ENCODE results near the gene TRERF1. TPM values are rescaled to one million over a fixed set of nuclear protein-coding genes. Genes with fewer than 3 reads are reported as not detected.

TRERF1 gene
- total RNA-seq, 6 experiments from 2014 or later, result 0.29 to 1.2 (median 0.60) TPM

DNA sequence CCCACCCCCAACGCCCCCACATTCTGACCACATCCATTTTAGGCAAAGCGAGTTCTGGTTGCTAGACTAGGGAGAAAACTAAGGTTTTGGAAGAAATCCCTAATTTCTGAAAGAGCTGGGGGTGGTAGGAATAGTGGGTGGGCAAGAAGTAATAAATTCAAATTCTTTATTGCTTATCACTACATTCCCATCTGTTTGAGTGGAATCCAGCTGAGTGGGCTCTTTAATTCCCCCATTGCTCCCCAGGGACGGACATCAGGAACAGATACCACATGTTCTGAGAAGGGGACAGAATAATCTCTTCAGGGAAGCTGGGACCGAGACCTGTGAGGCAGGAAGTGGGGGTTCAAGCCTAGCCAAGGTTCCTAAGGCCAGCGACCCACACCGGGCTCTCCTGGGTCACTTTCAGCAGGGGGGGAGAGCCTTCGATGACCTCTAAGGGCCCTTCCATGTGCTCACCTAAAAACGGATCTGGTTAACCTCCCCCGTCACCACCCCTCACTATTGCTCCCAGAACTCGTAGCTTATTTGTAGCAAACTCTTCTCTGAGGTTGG is 191.8 kb downstream of the TRERF1 start:
- DNase-seq (no peak), ATAC-seq (no peak)
- H3K9me3 ChIP-seq, result no peaks in the 10 kb centered on the region
- H3K27me3 ChIP-seq, result no peaks in the 10 kb centered on the region
- H3K27ac ChIP-seq, result no peak overlapping the region
- H3K36me3 ChIP-seq, result no peaks in the 10 kb centered on the region
- intact Hi-C loops (cut with DNase I), result no loop called here
- H3K4me1 ChIP-seq, result peaks cover 0 to 1% (median 0%) of the 10 kb centered on the region in 4 donors
- WGBS (ENCODE audit: insufficient coverage, low coverage, low lambda C conversion rate, missing lambda C conversion rate), result 72% methylated on average over 9 of the region's 10 CpGs
- TF ChIP-seq, protein P1, sequence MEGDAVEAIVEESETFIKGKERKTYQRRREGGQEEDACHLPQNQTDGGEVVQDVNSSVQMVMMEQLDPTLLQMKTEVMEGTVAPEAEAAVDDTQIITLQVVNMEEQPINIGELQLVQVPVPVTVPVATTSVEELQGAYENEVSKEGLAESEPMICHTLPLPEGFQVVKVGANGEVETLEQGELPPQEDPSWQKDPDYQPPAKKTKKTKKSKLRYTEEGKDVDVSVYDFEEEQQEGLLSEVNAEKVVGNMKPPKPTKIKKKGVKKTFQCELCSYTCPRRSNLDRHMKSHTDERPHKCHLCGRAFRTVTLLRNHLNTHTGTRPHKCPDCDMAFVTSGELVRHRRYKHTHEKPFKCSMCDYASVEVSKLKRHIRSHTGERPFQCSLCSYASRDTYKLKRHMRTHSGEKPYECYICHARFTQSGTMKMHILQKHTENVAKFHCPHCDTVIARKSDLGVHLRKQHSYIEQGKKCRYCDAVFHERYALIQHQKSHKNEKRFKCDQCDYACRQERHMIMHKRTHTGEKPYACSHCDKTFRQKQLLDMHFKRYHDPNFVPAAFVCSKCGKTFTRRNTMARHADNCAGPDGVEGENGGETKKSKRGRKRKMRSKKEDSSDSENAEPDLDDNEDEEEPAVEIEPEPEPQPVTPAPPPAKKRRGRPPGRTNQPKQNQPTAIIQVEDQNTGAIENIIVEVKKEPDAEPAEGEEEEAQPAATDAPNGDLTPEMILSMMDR (IDR thresholded peaks at IDR 0.05), result no peak
- no peak overlapping the region for H3K4me3 ChIP-seq

DNA sequence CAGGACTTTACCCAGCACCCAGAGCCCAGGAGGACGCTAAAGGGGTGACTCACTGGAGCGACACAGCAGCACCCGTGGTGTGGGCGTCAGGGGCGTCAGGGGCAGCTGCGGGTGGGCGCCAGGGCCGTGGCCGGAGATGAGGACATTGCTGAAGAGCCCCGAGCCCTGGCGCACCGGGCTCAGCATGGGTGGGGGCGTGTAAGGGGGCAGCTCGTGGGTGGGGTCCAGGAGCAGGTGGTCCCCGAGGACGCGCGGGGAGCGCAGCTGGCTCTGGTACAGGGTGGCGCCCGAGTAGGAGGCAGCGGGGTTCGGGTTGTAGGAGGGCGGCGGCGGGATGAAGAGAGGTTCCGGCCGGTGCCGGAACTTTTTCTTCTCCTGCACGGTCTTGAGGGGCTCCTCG is 192.4 kb downstream of the TRERF1 start:
- Histone ChIP-seq H3K4me3 (no peak overlapping the region), H3K9me3 (no peaks in the 10 kb centered on the region), H3K27ac (no peak overlapping the region), H3K4me1 (peaks cover 0 to 5% (median 0%) of the 10 kb centered on the region in 4 donors), H3K27me3 (no peaks in the 10 kb centered on the region), H3K36me3 (no peaks in the 10 kb centered on the region)
- DNase-seq, result no peak
- ATAC-seq, result no peak
- WGBS (ENCODE audit: insufficient coverage, low coverage, low lambda C conversion rate, missing lambda C conversion rate), result 87% methylated on average over 16 of the region's 31 CpGs
- intact Hi-C loops (cut with DNase I), result no loop called here
- TF ChIP-seq, protein P1 (IDR thresholded peaks at IDR 0.05), result no peak
- no peak for TF ChIP-seq POLR2A (IDR thresholded peaks at IDR 0.05)

DNA sequence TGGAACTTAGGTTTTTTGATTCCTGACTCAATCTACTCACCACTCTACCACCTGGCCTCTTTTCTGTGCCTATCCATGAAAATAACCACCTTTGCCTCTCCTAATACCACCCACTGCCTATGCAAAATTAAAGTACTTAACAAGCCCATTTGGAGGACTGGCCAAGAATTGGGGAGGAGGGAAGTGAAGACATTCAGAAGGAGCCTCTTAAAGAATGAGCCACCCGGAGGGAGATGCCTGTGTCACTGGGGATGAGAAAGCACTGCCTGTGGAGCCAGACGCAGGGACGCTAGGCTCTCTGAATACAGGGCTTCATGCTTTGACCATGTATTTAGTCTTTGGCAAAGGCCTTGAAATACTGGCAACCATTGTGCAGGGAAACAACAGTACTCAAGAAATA is 194.1 kb downstream of the TRERF1 start:
- no peak for TF ChIP-seq POLR2A (IDR thresholded peaks at IDR 0.05)
- TF ChIP-seq, protein P1 (IDR thresholded peaks at IDR 0.05), result no peak
- H3K4me1 ChIP-seq, result peaks cover 0 to 7% (median 0%) of the 10 kb centered on the region in 4 donors
- no peak overlapping the region for H3K4me3 ChIP-seq
- intact Hi-C loops (cut with DNase I), result no loop called here
- DNase-seq, result no peak
- no peaks in the 10 kb centered on the region for H3K27me3 ChIP-seq
- no peaks in the 10 kb centered on the region for H3K9me3 ChIP-seq
- no peak overlapping the region for H3K27ac ChIP-seq
- H3K36me3 ChIP-seq, result no peaks in the 10 kb centered on the region
- 60% methylated on average over 1 of the region's 3 CpGs for WGBS (ENCODE audit: insufficient coverage, low coverage, low lambda C conversion rate, missing lambda C conversion rate)
- ATAC-seq, result no peak

DNA sequence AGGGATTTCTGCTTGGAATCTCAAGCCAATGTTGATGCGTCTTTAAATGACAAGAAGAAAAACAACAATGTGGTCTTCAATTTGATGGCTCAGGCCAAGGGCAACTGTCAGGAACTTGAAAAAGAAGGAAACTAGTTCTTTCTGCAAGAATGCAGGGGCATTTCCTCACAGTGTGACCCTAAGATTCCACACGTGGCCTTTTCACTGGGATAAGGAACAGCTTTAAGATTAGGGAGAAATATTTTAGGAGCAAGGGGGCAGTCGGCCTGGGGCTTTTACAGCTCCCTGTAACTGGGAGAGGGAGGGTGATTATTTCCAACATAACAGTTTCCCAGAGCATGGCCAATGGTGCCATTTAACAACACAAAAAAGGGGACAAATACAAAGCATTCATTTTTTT is 194.7 kb downstream of the TRERF1 start:
- no peak overlapping the region for H3K4me3 ChIP-seq
- no peaks in the 10 kb centered on the region for H3K27me3 ChIP-seq
- ATAC-seq (peak in 1 of 4 donors; percentile 35), DNase-seq (no peak)
- TF ChIP-seq POLR2A (IDR thresholded peaks at IDR 0.05), result no peak
- TF ChIP-seq, protein P1 (IDR thresholded peaks at IDR 0.05), result no peak
- H3K4me1 ChIP-seq, result peaks cover 0 to 12% (median 0%) of the 10 kb centered on the region in 4 donors
- no peak overlapping the region for H3K27ac ChIP-seq
- H3K9me3 ChIP-seq, result no peaks in the 10 kb centered on the region
- intact Hi-C loops (cut with DNase I), result no loop called here
- no peaks in the 10 kb centered on the region for H3K36me3 ChIP-seq
- WGBS (ENCODE audit: insufficient coverage, low coverage, low lambda C conversion rate, missing lambda C conversion rate), result 55% methylated on average over 3 of the region's 3 CpGs

DNA sequence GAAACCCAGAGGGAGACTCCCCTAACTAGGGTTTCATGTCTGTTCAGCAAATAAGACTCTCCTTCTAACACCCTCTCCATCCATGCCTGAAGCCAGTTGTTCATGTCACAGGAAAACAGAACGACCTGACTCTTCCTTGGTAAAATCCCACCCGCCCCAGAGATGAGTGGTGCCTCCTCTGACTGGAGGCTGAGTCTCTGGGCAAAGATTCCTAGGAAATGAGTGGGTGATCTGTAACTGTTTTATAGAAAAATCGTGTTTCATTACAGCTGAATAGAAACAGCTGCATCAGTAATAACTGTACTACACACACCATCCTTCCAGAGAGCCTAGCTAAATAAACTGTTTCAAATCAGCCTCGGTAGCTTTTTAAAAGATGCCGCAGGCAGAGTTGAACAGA is 196.7 kb downstream of the TRERF1 start:
- intact Hi-C loops (cut with DNase I), result no loop called here
- no peaks in the 10 kb centered on the region for H3K36me3 ChIP-seq
- ATAC-seq, result no peak

More for the DNA sequence above, 196.7 kb downstream of the TRERF1 start:
- no peaks in the 10 kb centered on the region for H3K27me3 ChIP-seq
- TF ChIP-seq POLR2A (IDR thresholded peaks at IDR 0.05), result no peak
- TF ChIP-seq, protein P1 (IDR thresholded peaks at IDR 0.05), result no peak
- peaks cover 0 to 21% (median 4%) of the 10 kb centered on the region in 4 donors for H3K4me1 ChIP-seq
- H3K4me3 ChIP-seq, result no peak overlapping the region
- 66% methylated on average over 3 of the region's 5 CpGs for WGBS (ENCODE audit: insufficient coverage, low coverage, low lambda C conversion rate, missing lambda C conversion rate)
- no peak for DNase-seq
- no peaks in the 10 kb centered on the region for H3K9me3 ChIP-seq
- H3K27ac ChIP-seq, result no peak overlapping the region
